Measurements from ENCODE around the gene CHST5.

GRCh38 chr16:75529959-75530358 is 5.9 kb downstream of the CHST5 start:
- TF ChIP-seq MTF1 (CRISPR knock-in tag; IDR thresholded peaks at IDR 0.05) (no peak), ZNF274 (CRISPR knock-in tag; IDR thresholded peaks at IDR 0.05) (no peak), EZH2 (conservative IDR thresholded peaks at IDR 0.05; ENCODE audit: low read depth, low read length) (no peak), ZNF563 (CRISPR knock-in tag; IDR thresholded peaks at IDR 0.05) (no peak), ATRX (CRISPR knock-in tag; IDR thresholded peaks at IDR 0.05; ENCODE audit: borderline replicate concordance) (no peak), POLR2A (IDR thresholded peaks at IDR 0.05; ENCODE audit: insufficient read depth in 1 of 2, low read depth in 2 of 2, low read length in 2 of 2) (no peak), MTA3 (CRISPR knock-in tag; IDR thresholded peaks at IDR 0.05) (no peak)

Measured in HepG2 (cell line).